Activated naive CD4-positive, alpha-beta T cell treated with Interleukin-2 at 50 U/mL for 16 hours (primary cell): ENCODE measurements around the gene NEDD4L.

ENCODE experiments used
- DNase-seq: peaks from one replicate; pipeline ENCODE4 v3.0.0-alpha.2; 2020

Gene NEDD4L

DNA sequence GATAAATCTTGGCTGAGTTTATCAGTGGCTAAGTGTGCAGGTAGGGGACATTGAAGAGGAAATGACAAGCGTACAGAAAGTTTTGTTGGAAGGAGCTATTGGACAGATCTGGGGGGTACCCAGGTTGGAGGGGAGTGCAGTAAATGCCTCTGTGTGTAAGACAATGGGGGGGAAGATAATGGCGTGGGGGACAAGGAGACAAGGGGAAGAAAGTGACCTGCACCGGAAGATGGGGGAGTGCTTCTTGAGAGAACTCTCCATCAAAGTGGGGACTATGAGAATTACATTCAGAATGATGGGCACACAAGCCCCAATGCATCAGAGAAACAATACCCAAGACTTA lies 394.9 kb downstream of the NEDD4L start:
- DNase-seq: no peak

DNA sequence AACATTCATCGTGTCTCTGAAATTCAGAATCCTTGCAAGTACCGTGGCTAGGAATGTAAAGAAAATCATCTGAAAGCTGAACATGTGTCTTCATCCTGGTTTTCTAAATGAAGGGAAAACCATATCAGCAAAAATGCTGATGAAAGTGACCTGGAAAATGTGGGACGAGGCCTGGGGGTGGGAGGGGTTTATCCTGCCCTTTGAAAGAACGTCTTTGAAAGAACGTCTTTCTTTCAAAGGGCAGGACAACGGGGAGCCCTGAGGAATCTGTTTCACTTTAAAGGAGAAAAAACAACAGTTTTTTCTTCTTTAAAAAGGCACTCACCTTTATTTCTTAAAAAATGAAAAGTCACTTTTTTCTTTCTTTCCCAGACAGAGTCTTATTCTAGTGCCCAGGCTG lies 399.6 kb downstream of the NEDD4L start:
- DNase-seq: no peak

DNA sequence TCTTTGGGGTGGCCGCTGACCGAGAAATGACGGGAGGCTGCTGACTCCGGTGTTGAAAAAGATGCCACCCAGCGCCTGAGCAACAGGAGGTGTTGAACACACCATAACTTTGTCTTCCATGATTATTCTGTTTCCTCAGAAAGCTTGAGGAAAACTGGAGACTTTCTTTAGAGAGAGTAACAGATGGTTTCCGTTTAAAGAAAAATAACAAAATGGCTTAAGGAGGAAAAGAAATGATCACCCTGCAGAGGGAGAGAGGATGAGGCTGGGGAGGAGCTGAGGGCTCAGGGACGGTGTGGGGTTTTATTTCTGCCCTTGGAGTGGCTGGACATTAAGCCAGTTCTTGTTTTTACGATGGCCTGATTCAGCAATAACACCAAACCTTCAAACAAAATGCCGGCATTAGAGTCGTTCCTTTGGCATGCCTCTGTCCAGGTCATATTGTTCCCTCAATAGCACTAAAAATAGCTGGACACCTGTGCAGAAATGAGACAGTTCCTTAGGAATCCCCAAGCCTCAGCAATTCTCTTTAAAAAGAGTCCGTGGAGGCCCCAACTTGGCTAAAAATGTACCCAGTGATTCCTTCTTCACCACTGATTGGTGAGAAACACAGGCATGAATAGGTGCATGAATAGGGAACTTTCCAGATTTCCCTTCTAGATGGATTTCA lies 402.5 kb downstream of the NEDD4L start:
- no peak for DNase-seq

DNA sequence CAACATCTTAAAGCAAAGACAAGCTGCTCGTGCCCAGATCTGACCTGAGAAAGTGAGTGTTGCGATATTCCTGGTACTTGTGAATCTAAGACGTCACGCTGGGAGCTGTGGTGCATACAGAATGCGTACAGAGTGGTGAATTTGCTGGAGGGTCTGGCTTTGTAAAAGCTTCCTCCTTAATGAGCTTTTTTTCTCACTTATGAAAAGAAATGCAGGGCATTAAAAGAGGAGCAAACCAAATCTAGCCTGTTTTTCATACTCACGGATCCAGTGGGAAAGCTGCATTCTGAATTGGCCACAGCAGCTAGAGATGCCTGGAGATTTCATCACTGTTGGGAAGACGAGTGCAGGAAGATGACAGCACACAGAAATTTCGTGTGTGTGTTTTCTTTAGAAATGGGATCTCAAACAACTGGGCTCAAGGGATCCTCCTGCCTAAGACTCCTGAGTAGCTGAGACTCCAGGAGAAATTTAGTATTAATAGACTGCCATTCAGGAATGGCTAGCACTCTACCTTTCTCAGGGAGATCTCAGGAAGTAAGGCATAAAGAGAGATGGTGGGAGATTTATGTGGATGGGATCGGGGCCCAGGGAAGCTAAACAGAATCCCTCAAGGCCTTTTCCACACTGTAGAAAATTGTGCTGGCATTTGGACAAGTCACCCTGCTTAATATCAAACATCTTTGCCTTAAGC lies 403.5 kb downstream of the NEDD4L start:
- no peak for DNase-seq

DNA sequence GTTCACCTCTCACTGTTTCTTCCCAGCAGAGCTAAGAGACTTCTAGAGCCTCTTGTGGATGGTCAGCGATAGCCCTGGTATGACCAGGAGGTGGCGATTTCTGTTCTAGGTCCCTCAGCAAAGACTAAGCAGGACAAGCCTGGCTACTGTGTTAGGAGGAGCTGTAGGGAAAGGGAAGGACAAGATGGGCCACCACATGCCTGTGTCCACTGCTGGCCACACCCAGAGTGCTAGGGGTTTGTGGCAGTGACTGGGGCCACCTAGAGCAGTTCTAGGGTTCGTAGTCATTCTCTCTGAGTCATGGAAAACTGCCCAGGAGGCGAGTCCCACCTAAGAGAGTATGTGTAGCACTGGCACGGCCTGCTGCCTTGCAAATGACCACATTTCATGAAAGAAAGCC lies 405.4 kb downstream of the NEDD4L start:
- DNase-seq: no peak
